HEK293 (cell line): ENCODE measurements around the gene DDIT4.

Source experiments
- CTCF ChIA-PET: fragments of 350-600 bp; formaldehyde crosslinking; extraction: SDS; loops from one replicate; lab custom pipeline; 2021; ENCODE audit warnings: antibody characterized with exemption; lab: Yijun Ruan, JAX
- POLR2A ChIA-PET: fragments of 300-600 bp; formaldehyde crosslinking; extraction: SDS; loops from one replicate; lab custom pipeline; 2020; ENCODE audit warnings: antibody characterized with exemption, inconsistent platforms; lab: Yijun Ruan, JAX
- H3K27ac ChIP-seq: fragments of 200-500 bp; sonication (Bioruptor generic); 2 replicates; pipeline ENCODE4 v1.5.1; 2014; ENCODE audit warnings: low read depth, low read length, control low read depth, inconsistent platforms; ENCODE audit errors: extremely low read depth
- H3K36me3 ChIP-seq, 2 experiments: fragments of 200-500 bp in 1 of 2; sonication (Bioruptor generic) in 1 of 2; 1 replicate in 1 of 2; 2 replicates in 1 of 2; pipeline ENCODE4 v1.5.1; 2014 to 2017; ENCODE audit warnings: inconsistent platforms in 2 of 2, low read length in 2 of 2; ENCODE audit not compliant: control insufficient read depth in 2 of 2, insufficient read depth in 1 of 2
- H3K4me1 ChIP-seq: fragments of 200-500 bp; sonication (Bioruptor generic); 2 replicates; pipeline ENCODE4 v1.5.1; 2014; ENCODE audit warnings: mild to moderate bottlenecking, low read length, inconsistent platforms; ENCODE audit not compliant: control insufficient read depth, insufficient read depth
- H3K4me3 ChIP-seq: 2 replicates; pipeline ENCODE4 v1.5.1; 2011; ENCODE audit warnings: low read depth, mild to moderate bottlenecking, control low read depth, low read length, moderate library complexity
- H3K9me3 ChIP-seq: fragments of 200-500 bp; sonication (Bioruptor generic); 2 replicates; pipeline ENCODE4 v1.5.1; 2014; ENCODE audit warnings: low read depth, low read length, inconsistent platforms; ENCODE audit not compliant: control insufficient read depth, insufficient read depth
- ELK4 ChIP-seq: IDR thresholded peaks from 2 replicates; pipeline ENCODE4 v1.6.1; 2011; ENCODE audit warnings: mild to moderate bottlenecking, low read depth, low read length, borderline replicate concordance
- FEZF1 ChIP-seq: fragments of 450-650 bp; formaldehyde crosslinking; IDR thresholded peaks from 2 replicates; pipeline ENCODE4 v1.5.1; 2016; ENCODE audit warnings: missing biosample characterization, missing genetic modification characterization
- GFI1B ChIP-seq: fragments of 450-650 bp; formaldehyde crosslinking; IDR thresholded peaks from 2 replicates; pipeline ENCODE4 v1.5.1; 2016; ENCODE audit warnings: missing biosample characterization, missing genetic modification characterization
- KLF8 ChIP-seq: fragments of 450-650 bp; formaldehyde crosslinking; IDR thresholded peaks from 2 replicates; pipeline ENCODE4 v1.5.1; 2016; ENCODE audit warnings: missing biosample characterization, missing genetic modification characterization
- MYNN ChIP-seq: fragments of 450-650 bp; formaldehyde crosslinking; IDR thresholded peaks from 2 replicates; pipeline ENCODE4 v1.5.1; 2016; ENCODE audit warnings: missing biosample characterization, missing genetic modification characterization, borderline replicate concordance
- MZF1 ChIP-seq: fragments of 450-650 bp; formaldehyde crosslinking; IDR thresholded peaks from 2 replicates; pipeline ENCODE4 v1.5.1; 2017; ENCODE audit warnings: missing biosample characterization, missing genetic modification characterization, borderline replicate concordance
- OSR2 ChIP-seq: fragments of 450-650 bp; formaldehyde crosslinking; IDR thresholded peaks from 2 replicates; pipeline ENCODE4 v1.5.1; 2016; ENCODE audit warnings: missing biosample characterization, missing genetic modification characterization
- PRDM10 ChIP-seq: fragments of 450-650 bp; formaldehyde crosslinking; IDR thresholded peaks from 2 replicates; pipeline ENCODE4 v1.5.1; 2016; ENCODE audit warnings: missing biosample characterization, missing genetic modification characterization
- PRDM6 ChIP-seq: fragments of 450-650 bp; formaldehyde crosslinking; IDR thresholded peaks from 2 replicates; pipeline ENCODE4 v1.5.1; 2017; ENCODE audit warnings: missing biosample characterization, missing genetic modification characterization
- REPIN1 ChIP-seq: fragments of 450-650 bp; formaldehyde crosslinking; IDR thresholded peaks from 2 replicates; pipeline ENCODE4 v1.5.1; 2017; ENCODE audit warnings: missing biosample characterization, missing genetic modification characterization, low read depth
- ZBTB21 ChIP-seq: fragments of 450-650 bp; formaldehyde crosslinking; IDR thresholded peaks from 2 replicates; pipeline ENCODE4 v1.5.1; 2017; ENCODE audit warnings: missing biosample characterization, missing genetic modification characterization
- ZBTB44 ChIP-seq: fragments of 450-650 bp; IDR thresholded peaks from 2 replicates; pipeline ENCODE4 v1.5.1; 2018; ENCODE audit warnings: missing biosample characterization, mild to moderate bottlenecking, missing genetic modification characterization
- ZBTB8A ChIP-seq: fragments of 450-650 bp; formaldehyde crosslinking; IDR thresholded peaks from 2 replicates; pipeline ENCODE4 v1.5.1; 2016; ENCODE audit warnings: missing biosample characterization, missing genetic modification characterization
- ZIC2 ChIP-seq: fragments of 450-650 bp; formaldehyde crosslinking; IDR thresholded peaks from 2 replicates; pipeline ENCODE4 v1.5.1; 2016; ENCODE audit warnings: missing biosample characterization, missing genetic modification characterization
- ZNF174 ChIP-seq: fragments of 450-650 bp; formaldehyde crosslinking; IDR thresholded peaks from 2 replicates; pipeline ENCODE4 v1.5.0; 2017; ENCODE audit warnings: missing biosample characterization, mild to moderate bottlenecking, missing genetic modification characterization
- ZNF18 ChIP-seq: fragments of 450-650 bp; formaldehyde crosslinking; IDR thresholded peaks from 2 replicates; pipeline ENCODE4 v1.5.1; 2016; ENCODE audit warnings: missing biosample characterization, missing genetic modification characterization
- ZNF184 ChIP-seq: fragments of 450-650 bp; IDR thresholded peaks from 2 replicates; pipeline ENCODE4 v1.5.1; 2018; ENCODE audit warnings: missing biosample characterization, mild to moderate bottlenecking, missing genetic modification characterization
- ZNF449 ChIP-seq: fragments of 450-650 bp; formaldehyde crosslinking; IDR thresholded peaks from 2 replicates; pipeline ENCODE4 v1.5.1; 2017; ENCODE audit warnings: missing biosample characterization, mild to moderate bottlenecking, missing genetic modification characterization, moderate library complexity
- ZNF645 ChIP-seq: fragments of 450-650 bp; formaldehyde crosslinking; IDR thresholded peaks from 2 replicates; pipeline ENCODE4; 2016; ENCODE audit warnings: missing biosample characterization, missing genetic modification characterization
- TF ChIP-seq, protein P1 (sequence below): fragments of 450-650 bp; formaldehyde crosslinking; IDR thresholded peaks from 2 replicates; pipeline ENCODE4 v1.5.1; 2016; ENCODE audit warnings: missing biosample characterization, missing genetic modification characterization

The DDIT4 gene

DNA sequence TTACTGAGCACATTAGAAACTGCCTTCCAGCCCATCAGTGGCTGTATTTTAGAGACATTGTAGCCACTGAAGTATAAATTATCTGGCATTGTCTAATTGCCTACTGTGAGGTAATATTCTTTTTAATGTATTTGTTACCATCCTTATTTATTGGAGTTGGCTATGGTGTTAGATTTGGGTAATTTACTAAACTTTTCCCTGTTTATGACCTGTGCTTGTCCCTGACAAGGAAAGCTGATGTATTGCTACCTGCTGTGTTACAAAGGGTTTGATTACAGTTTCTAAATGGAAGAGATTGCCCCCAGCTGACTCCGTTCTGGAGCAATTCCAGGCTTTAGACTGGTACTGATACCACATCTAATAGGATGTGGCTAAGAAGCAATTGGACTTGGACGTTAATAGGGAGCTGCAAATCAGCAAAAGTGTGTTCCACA, 45.4 kb upstream of the DDIT4 start (continued):
- TF ChIP-seq MYNN (tag by site-specific recombination) = no peak
- peak; percentile 94 for TF ChIP-seq ZIC2 (tag by site-specific recombination)
- TF ChIP-seq ZBTB8A (tag by site-specific recombination) = peak; percentile 81
- TF ChIP-seq, protein P1, sequence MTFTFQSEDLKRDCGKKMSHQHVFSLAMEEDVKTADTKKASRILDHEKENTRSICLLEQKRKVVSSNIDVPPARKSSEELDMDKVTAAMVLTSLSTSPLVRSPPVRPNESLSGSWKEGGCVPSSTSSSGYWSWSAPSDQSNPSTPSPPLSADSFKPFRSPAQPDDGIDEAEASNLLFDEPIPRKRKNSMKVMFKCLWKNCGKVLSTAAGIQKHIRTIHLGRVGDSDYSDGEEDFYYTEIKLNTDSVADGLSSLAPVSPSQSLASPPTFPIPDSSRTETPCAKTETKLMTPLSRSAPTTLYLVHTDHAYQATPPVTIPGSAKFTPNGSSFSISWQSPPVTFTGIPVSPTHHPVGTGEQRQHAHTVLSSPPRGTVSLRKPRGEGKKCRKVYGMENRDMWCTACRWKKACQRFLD (tag by site-specific recombination) = no peak
- TF ChIP-seq OSR2 (tag by site-specific recombination) = peak; percentile 98
- TF ChIP-seq ZBTB21 (tag by site-specific recombination) = peak; percentile 86
- no peak for TF ChIP-seq ZNF184
- peak; percentile 93 for TF ChIP-seq GFI1B (tag by site-specific recombination)
- TF ChIP-seq KLF8 = peak; percentile 77
- TF ChIP-seq ZBTB44 = peak; percentile 85
- peak; percentile 62 for TF ChIP-seq ZNF18 (tag by site-specific recombination)
- peak; percentile 88; the same call in 1 of the 2 replicates for TF ChIP-seq ZNF645 (tag by site-specific recombination)
- TF ChIP-seq MZF1 = no peak

- Histone ChIP-seq H3K9me3 (no peaks in the 10 kb centered on the region), H3K4me1 (peaks cover 26% of the 10 kb centered on the region), H3K27ac (0 out of 2 replicates have a peak overlapping the region, but pooled peaks have one; percentile 1), H3K4me3 (no peak overlapping the region), H3K36me3 (peaks cover 30% of the 10 kb centered on the region in 2 experiments)
- ChIA-PET CTCF (interaction anchor here (0.6 to 1.5 kb wide), 8 partner anchors 13 to 272 kb away, joined by 3 to 6 read pairs (median 4); partner anchors contain the start of genes ANAPC16 and ASCC1), POLR2A (interaction anchor here (0.6 to 1.9 kb wide), 5 partner anchors 13 to 1357 kb away, joined by 3 to 18 read pairs (median 4); partner anchors contain the start of genes ANAPC16, ASCC1 and DDIT4)
- peak; percentile 91 for TF ChIP-seq GFI1B (tag by site-specific recombination)
- TF ChIP-seq OSR2 (tag by site-specific recombination) = peak; percentile 22; the same call in 1 of the 2 replicates
- peak; percentile 62 for TF ChIP-seq PRDM6 (tag by site-specific recombination)
- peak; percentile 57 for TF ChIP-seq PRDM10 (tag by site-specific recombination)
- no peak for TF ChIP-seq REPIN1 (tag by site-specific recombination)
- TF ChIP-seq FEZF1 (tag by site-specific recombination) = peak; percentile 96
- no peak for TF ChIP-seq ZNF174 (tag by site-specific recombination)
- peak; percentile 77 for TF ChIP-seq ZNF449
- TF ChIP-seq ELK4 = no peak
Observed at GRCh38 chr10:72229261-72230251, 44.2 kb upstream of the DDIT4 start.
